Osteocyte (in vitro differentiated cells): Measurements from ENCODE around the gene MRAP2. TPM values are rescaled to one million over a fixed set of nuclear protein-coding genes. Genes with fewer than 3 reads are reported as not detected.
"Not testable (repeated sequence)": the region's sequence is repeated elsewhere in the genome, so short reads cannot be mapped to it uniquely, and the experiment has no call there.

Experiments
- DNase-seq: peaks from one replicate; pipeline ENCODE4 v3.0.0; 2021; ENCODE audit warnings: mixed read lengths; ENCODE audit not compliant: unreplicated experiment; ENCODE audit errors: extremely low spot score
- H3K27ac Mint-ChIP-seq: one replicate; pipeline ENCODE4 v1.8.0; 2021; ENCODE audit warnings: mild to moderate bottlenecking, mixed read lengths; ENCODE audit not compliant: unreplicated experiment
- H3K27me3 Mint-ChIP-seq: one replicate; pipeline ENCODE4 v1.8.0; 2021; ENCODE audit warnings: mixed read lengths; ENCODE audit not compliant: unreplicated experiment
- H3K36me3 Mint-ChIP-seq: one replicate; pipeline ENCODE4 v1.8.0; 2021; ENCODE audit warnings: mixed read lengths; ENCODE audit not compliant: unreplicated experiment
- H3K4me1 Mint-ChIP-seq: one replicate; pipeline ENCODE4 v1.8.0; 2021; ENCODE audit warnings: mixed read lengths; ENCODE audit not compliant: unreplicated experiment
- H3K4me3 Mint-ChIP-seq: one replicate; pipeline ENCODE4 v1.8.0; 2021; ENCODE audit warnings: mild to moderate bottlenecking, moderate library complexity, mixed read lengths; ENCODE audit not compliant: unreplicated experiment
- H3K9me3 Mint-ChIP-seq: one replicate; pipeline ENCODE4 v1.8.0; 2021; ENCODE audit warnings: mixed read lengths; ENCODE audit not compliant: unreplicated experiment
- CTCF ChIP-seq: fragments of 200-600 bp; sonication (generic); IDR thresholded peaks from 2 replicates; pipeline ENCODE4 v1.5.0; 2021; ENCODE audit warnings: antibody characterized with exemption, mild to moderate bottlenecking, moderate library complexity
- total RNA-seq: library from RNA; stranded (reverse); gene quantifications from 2 replicates; pipeline ENCODE4 v1.2.1, GENCODE V29; 2021

Gene MRAP2
- total RNA-seq, 1 donor from 2014 or later, result 10.7 TPM

DNA sequence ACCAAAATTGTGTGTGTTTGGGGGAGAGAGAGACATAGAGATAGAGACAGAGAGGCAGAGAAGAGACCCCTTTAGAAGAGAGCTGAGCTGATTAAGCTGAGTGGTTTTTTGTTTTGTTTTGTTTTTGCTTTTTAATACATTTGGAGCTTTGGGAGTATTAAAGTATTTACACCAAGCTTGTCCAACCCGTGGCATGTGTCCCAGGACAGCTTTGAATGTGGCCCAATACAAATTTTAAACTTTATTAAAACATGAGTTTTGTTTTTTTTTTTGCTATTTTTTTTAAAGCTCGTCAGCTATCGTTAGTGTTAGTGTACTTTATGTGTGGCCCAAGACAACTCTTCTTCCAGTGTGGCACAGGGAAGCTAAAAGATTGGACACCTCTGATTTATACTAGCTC, 56.0 kb downstream of the MRAP2 start:
- TF ChIP-seq CTCF, result no peak
- Mint-ChIP-seq H3K9me3 (no peaks in the 10 kb centered on the region), H3K27me3 (peaks cover 45% of the 10 kb centered on the region), H3K27ac (no peak overlapping the region), H3K36me3 (no peaks in the 10 kb centered on the region), H3K4me1 (no peaks in the 10 kb centered on the region), H3K4me3 (no peak overlapping the region)
- no peak for DNase-seq

DNA sequence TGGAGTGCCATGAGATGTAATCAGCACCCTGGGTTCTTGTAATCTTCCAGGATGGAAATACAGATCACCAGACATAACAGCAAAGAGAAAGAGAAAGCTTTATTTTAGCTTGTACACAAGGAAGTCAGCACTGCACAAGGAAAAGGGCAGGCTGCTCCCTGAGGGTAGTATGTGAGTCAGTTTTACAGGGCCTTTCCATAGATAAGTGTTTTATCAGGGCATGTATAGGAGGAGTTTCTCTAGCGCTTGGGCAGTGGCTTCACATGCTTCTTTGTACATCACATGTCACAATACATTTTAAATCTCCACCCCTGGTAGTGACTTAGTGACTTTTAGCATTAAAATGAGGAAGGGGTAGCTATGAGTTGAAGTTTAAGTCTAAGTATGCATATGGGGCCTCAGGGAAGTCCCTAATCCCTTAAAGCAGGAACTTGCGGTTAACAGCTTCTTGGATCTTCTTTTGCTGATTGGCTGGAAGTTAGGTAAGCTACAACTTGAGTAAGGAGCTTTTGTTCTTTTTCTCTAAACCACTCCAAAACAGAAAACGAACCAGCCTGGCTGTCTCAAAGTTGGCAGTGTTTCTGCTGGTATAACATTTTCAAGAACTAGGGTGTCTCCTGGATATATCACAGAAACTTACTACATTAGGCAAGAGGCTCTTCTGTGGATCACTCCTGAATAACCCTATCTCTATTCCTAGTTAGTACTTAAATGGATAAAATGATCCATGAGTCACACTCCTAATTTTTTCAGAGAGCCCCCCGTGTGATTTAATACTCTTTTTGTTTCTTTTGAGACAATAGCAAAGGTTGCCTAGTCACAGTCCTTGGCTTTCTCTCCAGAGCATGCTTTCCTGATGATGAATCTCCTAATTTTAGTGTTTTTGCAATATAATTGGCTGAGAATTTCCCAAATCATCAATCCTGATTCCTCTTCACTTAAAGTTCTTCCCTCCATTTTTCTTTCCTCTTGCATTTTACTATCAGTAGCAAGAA, 60.2 kb downstream of the MRAP2 start:
- TF ChIP-seq CTCF, result no peak
- H3K4me3 Mint-ChIP-seq, result no peak overlapping the region
- H3K36me3 Mint-ChIP-seq, result no peaks in the 10 kb centered on the region
- peaks cover 20% of the 10 kb centered on the region for H3K27me3 Mint-ChIP-seq
- H3K4me1 Mint-ChIP-seq, result no peaks in the 10 kb centered on the region
- no peaks in the 10 kb centered on the region for H3K9me3 Mint-ChIP-seq
- DNase-seq, result no peak
- no peak overlapping the region for H3K27ac Mint-ChIP-seq

- no peaks in the 10 kb centered on the region for H3K36me3 Mint-ChIP-seq
- no peak for DNase-seq
- H3K9me3 Mint-ChIP-seq, result no peaks in the 10 kb centered on the region
- H3K27ac Mint-ChIP-seq, result no peak overlapping the region
- TF ChIP-seq CTCF, result no peak
- peaks cover 18% of the 10 kb centered on the region for H3K27me3 Mint-ChIP-seq
- H3K4me1 Mint-ChIP-seq, result no peaks in the 10 kb centered on the region
- H3K4me3 Mint-ChIP-seq, result no peak overlapping the region
Observed at GRCh38 chr6:84095156-84095555, 61.6 kb downstream of the MRAP2 start.

DNA sequence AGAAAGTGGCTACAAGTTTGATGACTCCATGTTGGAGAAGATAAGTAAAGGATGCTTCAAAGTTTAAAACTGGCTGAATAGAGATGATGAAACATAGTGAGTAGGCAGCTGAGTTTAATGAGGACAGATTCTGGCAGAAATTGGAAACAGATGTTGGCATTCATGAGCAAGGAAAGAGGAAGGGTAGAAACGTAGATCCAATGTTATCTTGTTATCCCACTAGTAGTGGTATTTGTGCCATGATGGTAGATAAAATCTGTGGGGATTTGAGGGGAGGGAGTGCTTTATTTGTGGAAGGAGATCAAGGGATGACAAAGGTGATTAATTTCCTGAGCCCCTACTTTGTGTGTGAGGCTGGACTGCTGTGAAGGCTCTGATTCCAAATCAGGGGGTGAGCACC, 69.5 kb downstream of the MRAP2 start:
- no peak overlapping the region for H3K27ac Mint-ChIP-seq
- no peak overlapping the region for H3K4me3 Mint-ChIP-seq
- H3K36me3 Mint-ChIP-seq, result no peaks in the 10 kb centered on the region
- H3K4me1 Mint-ChIP-seq, result peaks cover 7% of the 10 kb centered on the region
- no peak for TF ChIP-seq CTCF
- no peaks in the 10 kb centered on the region for H3K9me3 Mint-ChIP-seq
- H3K27me3 Mint-ChIP-seq, result peaks cover 25% of the 10 kb centered on the region
- no peak for DNase-seq

DNA sequence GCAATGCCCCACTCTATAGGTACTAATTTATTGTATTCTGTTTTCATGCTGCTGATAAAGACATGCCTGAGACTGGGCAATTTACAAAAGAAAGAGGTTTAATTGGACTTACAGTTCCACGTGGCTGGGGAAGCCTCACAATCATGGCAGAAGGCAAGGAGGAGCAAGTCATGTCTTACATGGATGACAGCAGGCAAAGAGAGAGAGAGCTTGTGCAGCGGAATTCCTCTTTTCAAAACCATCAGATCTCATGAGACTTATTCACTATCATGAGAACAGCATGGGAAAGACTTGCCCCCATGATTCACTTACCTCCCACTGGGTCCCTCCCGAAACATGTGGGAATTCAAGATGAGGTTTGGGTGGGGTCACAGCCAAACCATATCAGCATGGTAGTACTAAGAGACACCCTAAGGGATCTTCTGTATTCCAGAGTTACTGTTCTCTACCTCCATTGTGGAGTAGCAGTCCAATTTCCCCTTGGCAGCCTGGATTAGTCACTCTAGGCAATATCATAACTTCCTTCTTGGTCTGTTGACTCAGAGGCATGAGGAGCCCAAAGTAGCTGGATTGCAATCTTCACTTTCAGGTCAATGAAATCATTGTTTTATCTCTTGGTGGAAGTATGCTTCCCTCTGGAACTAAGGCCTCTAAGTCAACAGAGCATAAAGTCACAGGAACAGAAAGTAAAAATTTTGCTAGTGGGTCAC, 71.8 kb downstream of the MRAP2 start:
- H3K4me1 Mint-ChIP-seq, H3K27ac Mint-ChIP-seq, DNase-seq, H3K36me3 Mint-ChIP-seq, H3K9me3 Mint-ChIP-seq, H3K4me3 Mint-ChIP-seq: not testable (repeated sequence)
- peaks cover 32% of the 10 kb centered on the region for H3K27me3 Mint-ChIP-seq
